Measurements from ENCODE around the gene CFAP54.
"Not testable (repeated sequence)": the region's sequence is repeated elsewhere in the genome, so short reads cannot be mapped to it uniquely, and the experiment has no call there.

CFAP54 gene

GRCh38 chr12:96478011-96478410, 11.4 kb upstream of the CFAP54 start:
- DNase-seq, result no peak

GRCh38 chr12:96482086-96482485, 7.3 kb upstream of the CFAP54 start:
- no peak for DNase-seq

GRCh38 chr12:96483116-96483515, 6.3 kb upstream of the CFAP54 start:
- DNase-seq, result no peak

- DNase-seq, result no peak
These were observed 2.4 kb upstream of the CFAP54 start for GRCh38 chr12:96486751-96487613.

GRCh38 chr12:96487634-96488033, 1.7 kb upstream of the CFAP54 start:
- no peak for DNase-seq

- DNase-seq, result no peak
These were observed 3.7 kb downstream of the CFAP54 start for GRCh38 chr12:96493106-96493505.

- DNase-seq, result not testable (repeated sequence)
These were observed 4.8 kb downstream of the CFAP54 start for GRCh38 chr12:96494154-96494553.

GRCh38 chr12:96495155-96495554, 5.8 kb downstream of the CFAP54 start:
- DNase-seq, result no peak

GRCh38 chr12:96495841-96496545, 6.6 kb downstream of the CFAP54 start:
- no peak for DNase-seq

GRCh38 chr12:96496944-96497343, 7.6 kb downstream of the CFAP54 start:
- no peak for DNase-seq

GRCh38 chr12:96497855-96498254, 8.5 kb downstream of the CFAP54 start:
- DNase-seq, result no peak

GRCh38 chr12:96500693-96501092, 11.3 kb downstream of the CFAP54 start:
- peak in 1 of 2 donors; percentile 8 for DNase-seq

- peak; percentile 56 to 74 for DNase-seq
These were observed 11.9 kb downstream of the CFAP54 start for GRCh38 chr12:96501133-96501761.

- no peak for DNase-seq
These were observed 12.5 kb downstream of the CFAP54 start for GRCh38 chr12:96501908-96502307.

GRCh38 chr12:96502477-96502876, 13.1 kb downstream of the CFAP54 start:
- no peak for DNase-seq

- no peak for DNase-seq
These were observed 13.7 kb downstream of the CFAP54 start for GRCh38 chr12:96502949-96503532.

- no peak for DNase-seq
These were observed 14.6 kb downstream of the CFAP54 start for GRCh38 chr12:96503976-96504375.

- DNase-seq, result no peak
These were observed 17.4 kb downstream of the CFAP54 start for GRCh38 chr12:96506776-96507175.

GRCh38 chr12:96510306-96510764, 21.0 kb downstream of the CFAP54 start:
- peak in 1 of 2 donors; percentile 19 for DNase-seq

- no peak for DNase-seq
These were observed 23.8 kb downstream of the CFAP54 start for GRCh38 chr12:96513166-96513565.

- peak; percentile 12 to 20 for DNase-seq
These were observed 24.3 kb downstream of the CFAP54 start for GRCh38 chr12:96513681-96514080.

GRCh38 chr12:96514328-96514727, 25.0 kb downstream of the CFAP54 start:
- DNase-seq, result no peak
